GM06990 (cell line): Measurements from ENCODE around the gene LHFPL5.
A peak's percentile ranks its signal among the peaks of the same experiment; 100 is the strongest.

ENCODE experiments used
- DNase-seq: peaks from one replicate; pipeline ENCODE4 v3.0.0-alpha.2; 2011; ENCODE audit not compliant: insufficient read length; ENCODE audit errors: extremely low read depth
- H3K27me3 ChIP-seq: replicated peaks from 2 replicates; pipeline ENCODE4 v1.6.0; 2011; ENCODE audit warnings: low read length; ENCODE audit not compliant: control insufficient read depth, insufficient read depth
- H3K36me3 ChIP-seq: 2 replicates; pipeline ENCODE4 v1.5.1; 2011; ENCODE audit warnings: low read length; ENCODE audit not compliant: control insufficient read depth, insufficient read depth
- H3K4me3 ChIP-seq: replicated peaks from 2 replicates; pipeline ENCODE4 v1.5.1; 2011; ENCODE audit warnings: low read depth, mild to moderate bottlenecking, control low read depth, low read length
- TF ChIP-seq, protein P1 (sequence below): IDR thresholded peaks from 2 replicates; pipeline ENCODE4 v1.5.1; 2011; ENCODE audit warnings: low read length, control low read depth, mild to moderate bottlenecking, inconsistent platforms; ENCODE audit not compliant: insufficient read depth, poor library complexity, severe bottlenecking

The LHFPL5 gene

DNA sequence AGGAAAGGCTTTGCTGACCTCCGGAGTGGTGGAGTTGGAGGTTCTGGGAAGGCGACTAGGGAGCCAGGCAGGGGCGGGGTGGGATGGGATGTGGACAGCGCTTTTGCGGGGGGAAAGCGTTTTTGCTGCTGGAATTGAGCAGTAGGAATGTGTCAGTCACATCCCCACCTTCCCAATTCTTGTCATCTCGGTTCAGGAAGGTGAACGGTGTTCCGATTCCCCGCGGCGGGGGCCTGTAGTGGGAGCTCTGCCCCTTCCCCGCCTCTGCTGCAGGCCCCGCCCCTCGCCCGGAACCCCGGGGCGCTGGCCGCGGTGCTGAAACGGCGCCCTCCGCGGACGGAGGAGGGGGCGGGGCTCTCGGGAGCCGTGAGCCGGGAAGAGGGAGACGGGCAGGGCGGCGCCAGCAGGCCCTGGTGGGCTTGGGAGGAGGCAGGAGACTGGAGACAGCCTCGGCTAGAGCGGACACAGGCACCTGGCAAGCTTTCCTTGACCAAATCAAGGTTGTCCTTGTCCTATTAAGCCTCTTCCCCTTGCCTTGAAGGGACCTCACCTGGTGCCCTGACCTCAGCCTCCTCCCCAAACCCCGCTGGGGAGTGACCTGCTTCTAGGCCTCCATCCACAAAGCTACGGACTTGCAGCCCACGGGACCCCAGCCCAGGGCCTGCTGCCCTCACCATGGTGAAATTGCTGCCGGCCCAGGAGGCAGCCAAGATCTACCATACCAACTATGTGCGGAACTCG is at the start of gene LHFPL5:
Gene LHFPL5, plus strand, starts transcription at position 357 of the 741 bp plus-strand sequence. Its CDS starts 319 bp downstream, at position 676.
- DNase-seq = no peak
- no peaks in the 10 kb centered on the region for H3K27me3 ChIP-seq
- TF ChIP-seq, protein P1, sequence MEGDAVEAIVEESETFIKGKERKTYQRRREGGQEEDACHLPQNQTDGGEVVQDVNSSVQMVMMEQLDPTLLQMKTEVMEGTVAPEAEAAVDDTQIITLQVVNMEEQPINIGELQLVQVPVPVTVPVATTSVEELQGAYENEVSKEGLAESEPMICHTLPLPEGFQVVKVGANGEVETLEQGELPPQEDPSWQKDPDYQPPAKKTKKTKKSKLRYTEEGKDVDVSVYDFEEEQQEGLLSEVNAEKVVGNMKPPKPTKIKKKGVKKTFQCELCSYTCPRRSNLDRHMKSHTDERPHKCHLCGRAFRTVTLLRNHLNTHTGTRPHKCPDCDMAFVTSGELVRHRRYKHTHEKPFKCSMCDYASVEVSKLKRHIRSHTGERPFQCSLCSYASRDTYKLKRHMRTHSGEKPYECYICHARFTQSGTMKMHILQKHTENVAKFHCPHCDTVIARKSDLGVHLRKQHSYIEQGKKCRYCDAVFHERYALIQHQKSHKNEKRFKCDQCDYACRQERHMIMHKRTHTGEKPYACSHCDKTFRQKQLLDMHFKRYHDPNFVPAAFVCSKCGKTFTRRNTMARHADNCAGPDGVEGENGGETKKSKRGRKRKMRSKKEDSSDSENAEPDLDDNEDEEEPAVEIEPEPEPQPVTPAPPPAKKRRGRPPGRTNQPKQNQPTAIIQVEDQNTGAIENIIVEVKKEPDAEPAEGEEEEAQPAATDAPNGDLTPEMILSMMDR = no peak
- H3K36me3 ChIP-seq = no peaks in the 10 kb centered on the region
- no peak within 1 kb of the TSS for H3K4me3 ChIP-seq

DNA sequence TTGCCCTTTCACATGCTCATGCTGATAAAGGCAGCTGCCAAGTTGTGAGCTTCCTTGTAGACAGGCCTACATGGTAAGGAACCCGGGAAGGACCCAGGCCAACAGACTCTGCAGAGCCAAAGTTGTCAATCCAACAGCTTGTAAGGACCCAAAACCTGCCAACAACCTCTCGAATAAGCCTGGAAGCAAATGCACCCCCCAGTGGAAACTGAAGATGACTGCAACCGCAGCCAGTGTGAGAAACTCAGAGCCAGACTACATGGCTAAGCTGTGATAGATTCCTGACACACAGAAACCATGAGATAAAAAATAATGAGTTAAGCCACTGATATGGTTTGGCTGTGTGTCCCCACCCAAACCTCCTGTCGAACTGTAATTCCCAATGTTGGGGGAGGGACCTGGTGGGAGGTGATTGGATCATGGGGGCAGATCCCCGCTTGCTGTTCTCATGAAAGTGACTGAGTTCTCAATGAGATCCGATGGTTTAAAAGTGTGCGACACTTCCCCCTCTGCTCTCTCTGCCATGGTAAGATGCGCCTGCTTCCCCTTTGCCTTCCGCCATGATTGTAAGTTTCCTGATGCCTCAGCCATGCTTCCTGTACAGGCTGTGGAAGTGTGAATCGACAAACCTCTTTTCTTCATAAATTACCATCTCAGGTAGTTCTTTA is 47.6 kb upstream of the LHFPL5 start:
- peak; percentile 56 for DNase-seq
- no peaks in the 10 kb centered on the region for H3K36me3 ChIP-seq

DNA sequence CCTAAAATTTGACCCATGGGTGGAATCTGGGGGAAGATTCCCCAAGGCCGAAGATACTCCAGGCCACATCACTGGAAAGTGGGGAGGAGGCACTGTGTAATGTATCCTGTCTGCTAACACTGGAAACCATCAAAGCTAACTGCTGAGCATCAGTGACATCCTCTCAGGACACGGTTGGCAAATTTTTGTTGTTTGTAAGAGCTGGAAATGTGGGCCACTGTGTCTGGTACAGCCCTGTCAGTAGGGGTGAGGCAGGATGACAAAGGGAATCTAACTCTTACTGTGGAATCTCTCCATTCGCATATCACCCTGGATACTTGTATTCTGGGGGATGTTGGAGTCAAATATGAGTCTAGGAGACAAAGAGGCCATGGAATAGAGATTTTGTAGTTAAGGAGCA is 45.7 kb upstream of the LHFPL5 start:
- Histone ChIP-seq H3K4me3 (no peak overlapping the region), H3K27me3 (no peaks in the 10 kb centered on the region; the same call in 1 of the 2 replicates), H3K36me3 (no peaks in the 10 kb centered on the region)
- TF ChIP-seq, protein P1 = no peak
- DNase-seq = no peak

More for the DNA sequence above, 47.6 kb upstream of the LHFPL5 start:
- TF ChIP-seq, protein P1 = peak; percentile 62
- Histone ChIP-seq H3K4me3 (no peak overlapping the region), H3K27me3 (no peaks in the 10 kb centered on the region)

DNA sequence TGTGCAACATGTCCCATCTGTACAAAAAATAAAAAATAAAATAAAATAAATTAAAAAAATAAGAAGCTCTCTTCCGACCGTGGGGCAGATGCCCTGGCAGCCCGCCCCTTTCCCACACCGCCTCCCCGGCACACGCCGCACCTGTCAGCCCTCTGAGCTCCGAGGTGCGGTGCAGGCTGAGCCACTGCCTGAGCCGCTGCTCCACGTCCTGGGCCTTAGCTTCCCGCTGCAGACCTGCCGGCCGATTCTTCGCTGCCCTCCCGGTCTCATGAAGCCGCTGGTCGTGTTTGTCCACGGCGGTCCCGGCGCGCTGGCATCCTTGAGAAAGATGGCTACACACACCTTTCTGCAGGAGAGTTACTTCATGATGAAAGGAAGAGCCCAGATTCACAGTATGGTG is 39.4 kb upstream of the LHFPL5 start:
- no peaks in the 10 kb centered on the region; the same call in 1 of the 2 replicates for H3K27me3 ChIP-seq
- no peak overlapping the region for H3K4me3 ChIP-seq
- no peak for DNase-seq
- TF ChIP-seq, protein P1 = no peak
- H3K36me3 ChIP-seq = no peaks in the 10 kb centered on the region

DNA sequence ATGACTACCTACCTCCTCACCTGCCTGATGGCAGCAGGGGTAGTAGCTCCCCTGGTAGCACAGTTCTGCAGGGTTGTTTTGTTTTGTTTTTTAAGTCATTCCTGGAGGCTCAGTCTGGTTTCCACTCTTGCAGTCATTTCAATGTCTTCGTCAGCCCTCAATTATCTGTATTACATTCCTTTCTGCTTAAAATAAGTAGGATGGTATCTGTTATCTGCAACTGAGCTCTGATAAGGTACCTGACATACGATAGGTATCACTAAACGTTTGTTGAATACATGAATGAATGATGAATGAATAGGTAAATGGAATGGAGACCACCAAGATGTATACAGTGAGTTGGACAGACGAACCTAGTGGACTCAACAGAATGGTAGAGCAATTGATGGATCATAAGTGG is 35.9 kb upstream of the LHFPL5 start:
- Histone ChIP-seq H3K27me3 (no peaks in the 10 kb centered on the region; the same call in 1 of the 2 replicates), H3K4me3 (no peak overlapping the region), H3K36me3 (no peaks in the 10 kb centered on the region)
- TF ChIP-seq, protein P1 = no peak
- no peak for DNase-seq
